LNCAP (cell line): ENCODE results near the gene DOCK1.

ENCODE experiments used
- TF ChIP-seq, protein P1 (sequence below): fragments of 450-650 bp; IDR thresholded peaks from 2 replicates; pipeline ENCODE4 v1.5.1; 2017; ENCODE audit warnings: mild to moderate bottlenecking

Gene DOCK1

DNA sequence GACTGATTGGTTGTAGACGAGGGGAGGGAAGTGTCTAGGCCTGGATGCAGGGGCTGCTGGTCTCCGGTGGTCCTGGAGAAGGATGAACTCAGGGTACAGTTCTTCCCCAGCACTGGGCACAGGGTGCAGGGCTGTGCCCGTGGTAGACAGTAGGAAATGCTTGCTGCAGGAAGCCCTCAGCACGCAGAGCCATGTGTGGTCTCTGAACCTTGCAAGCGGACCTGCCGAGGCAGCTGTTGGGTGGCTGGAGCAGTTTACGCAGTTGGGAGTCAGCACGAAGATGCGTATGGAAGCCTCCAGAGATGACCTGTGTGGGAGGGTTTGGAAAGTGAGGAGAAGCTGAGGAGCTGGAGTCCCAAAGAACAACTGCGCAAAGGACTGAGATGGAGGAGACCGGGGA is 39.0 kb downstream of the DOCK1 start:
- TF ChIP-seq, protein P1, sequence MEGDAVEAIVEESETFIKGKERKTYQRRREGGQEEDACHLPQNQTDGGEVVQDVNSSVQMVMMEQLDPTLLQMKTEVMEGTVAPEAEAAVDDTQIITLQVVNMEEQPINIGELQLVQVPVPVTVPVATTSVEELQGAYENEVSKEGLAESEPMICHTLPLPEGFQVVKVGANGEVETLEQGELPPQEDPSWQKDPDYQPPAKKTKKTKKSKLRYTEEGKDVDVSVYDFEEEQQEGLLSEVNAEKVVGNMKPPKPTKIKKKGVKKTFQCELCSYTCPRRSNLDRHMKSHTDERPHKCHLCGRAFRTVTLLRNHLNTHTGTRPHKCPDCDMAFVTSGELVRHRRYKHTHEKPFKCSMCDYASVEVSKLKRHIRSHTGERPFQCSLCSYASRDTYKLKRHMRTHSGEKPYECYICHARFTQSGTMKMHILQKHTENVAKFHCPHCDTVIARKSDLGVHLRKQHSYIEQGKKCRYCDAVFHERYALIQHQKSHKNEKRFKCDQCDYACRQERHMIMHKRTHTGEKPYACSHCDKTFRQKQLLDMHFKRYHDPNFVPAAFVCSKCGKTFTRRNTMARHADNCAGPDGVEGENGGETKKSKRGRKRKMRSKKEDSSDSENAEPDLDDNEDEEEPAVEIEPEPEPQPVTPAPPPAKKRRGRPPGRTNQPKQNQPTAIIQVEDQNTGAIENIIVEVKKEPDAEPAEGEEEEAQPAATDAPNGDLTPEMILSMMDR = no peak

DNA sequence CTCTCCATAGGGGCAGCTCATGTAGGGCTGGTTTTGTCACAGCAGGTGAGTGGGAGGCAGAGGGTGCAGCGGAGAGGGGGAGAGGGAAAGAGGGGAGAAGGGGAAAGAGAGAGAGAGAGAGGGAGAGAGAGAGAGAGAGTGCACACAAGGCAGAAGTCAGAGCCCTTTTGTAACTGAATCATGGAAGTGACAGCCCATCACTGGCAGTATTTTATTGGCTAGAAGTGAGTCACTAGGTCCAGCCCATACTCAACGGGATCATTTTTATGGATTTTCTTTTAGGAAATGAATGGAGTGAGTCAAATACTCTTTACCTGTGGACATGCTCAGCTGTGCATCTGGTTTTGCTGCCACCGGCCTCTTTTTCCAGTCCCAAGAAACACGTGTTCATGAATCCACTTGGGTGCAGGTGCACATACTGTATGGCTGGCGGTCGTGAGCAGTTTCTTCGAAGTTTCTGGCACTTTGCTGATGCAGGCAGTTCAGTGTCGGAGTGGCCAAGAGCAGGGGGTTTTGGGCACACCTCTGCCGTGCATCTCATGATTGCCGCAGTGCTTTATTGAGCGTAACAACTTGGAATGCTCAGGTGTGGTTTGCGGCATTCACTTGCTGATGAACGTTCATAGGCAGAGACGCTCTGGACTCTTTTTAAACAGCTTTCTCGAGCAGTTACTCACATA is 40.3 kb downstream of the DOCK1 start:
- TF ChIP-seq, protein P1 = no peak

DNA sequence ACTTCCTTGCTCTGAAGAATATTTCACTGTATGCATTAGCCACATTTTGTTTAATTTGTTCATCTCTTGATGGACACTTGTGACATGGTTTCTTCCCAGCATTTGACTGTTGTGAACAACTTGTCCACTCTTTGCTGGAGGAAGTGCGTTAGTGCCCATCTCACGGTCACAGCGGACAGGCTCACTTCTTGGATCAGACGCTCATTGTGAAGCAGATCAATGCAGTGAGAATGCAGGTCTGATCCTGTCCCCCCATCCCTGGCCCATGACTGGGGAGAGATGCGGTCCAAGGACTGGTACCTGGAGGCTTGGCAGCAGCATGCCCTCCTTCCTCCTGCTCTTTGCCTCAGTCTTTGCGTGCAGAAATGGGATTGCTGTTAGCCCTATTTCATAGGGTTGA is 41.5 kb downstream of the DOCK1 start:
- TF ChIP-seq, protein P1 = no peak

DNA sequence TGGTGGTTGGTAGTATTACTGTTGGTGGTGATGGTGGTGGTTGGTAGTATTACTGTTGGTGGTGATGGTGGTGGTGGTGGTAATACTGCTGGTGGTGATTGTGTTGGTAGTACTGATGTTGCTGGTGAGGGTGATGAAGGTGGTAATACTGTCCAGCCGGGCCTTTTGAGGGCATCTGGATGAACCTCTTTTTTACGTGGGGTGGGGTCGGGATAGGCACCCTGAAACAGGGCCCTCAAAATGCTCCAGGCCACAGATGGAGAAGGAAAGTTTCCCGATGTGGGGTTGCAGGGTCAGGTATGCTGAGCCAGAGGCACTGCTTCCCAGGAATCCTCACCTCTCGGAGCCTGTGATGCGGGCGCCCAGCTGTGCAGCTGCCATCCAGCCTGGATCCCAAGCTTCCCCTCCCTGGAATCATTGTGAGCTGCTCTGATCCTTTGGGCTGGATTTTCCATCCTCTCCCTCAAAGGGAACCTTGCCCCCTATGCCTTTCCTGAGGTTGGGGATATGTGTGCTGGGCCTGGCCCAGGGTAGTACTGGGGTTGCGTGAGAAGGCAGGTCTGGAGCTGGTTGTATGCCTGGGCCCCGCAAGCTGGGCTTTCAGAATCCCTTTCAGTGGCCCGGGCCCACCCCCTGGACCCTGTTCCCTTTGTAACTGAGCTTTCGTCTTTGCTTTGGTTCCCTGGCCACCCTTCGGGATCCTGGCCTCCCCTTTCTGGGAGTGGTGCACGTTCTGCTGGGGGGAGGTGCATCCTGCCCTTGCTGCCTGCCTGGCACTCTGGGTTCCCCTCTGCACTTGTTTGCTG is 43.3 kb downstream of the DOCK1 start:
- TF ChIP-seq, protein P1 = no peak

DNA sequence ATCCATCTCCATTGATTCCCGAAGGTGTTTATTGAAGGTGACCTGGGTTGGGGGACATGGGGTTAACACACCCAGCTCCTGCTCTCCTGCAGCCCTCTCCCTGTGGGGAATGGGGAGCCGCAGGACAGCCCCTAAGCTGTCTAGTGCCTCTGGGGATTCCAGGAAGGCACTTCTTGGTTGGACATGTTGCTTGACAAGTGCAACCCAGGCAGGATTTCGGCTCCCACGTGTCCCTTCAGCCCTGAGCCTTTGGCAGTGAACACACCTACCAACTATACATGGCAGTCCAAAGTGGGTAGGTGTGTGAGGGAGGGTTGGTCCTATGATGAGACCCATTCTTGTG is 43.9 kb downstream of the DOCK1 start:
- TF ChIP-seq, protein P1 = no peak

DNA sequence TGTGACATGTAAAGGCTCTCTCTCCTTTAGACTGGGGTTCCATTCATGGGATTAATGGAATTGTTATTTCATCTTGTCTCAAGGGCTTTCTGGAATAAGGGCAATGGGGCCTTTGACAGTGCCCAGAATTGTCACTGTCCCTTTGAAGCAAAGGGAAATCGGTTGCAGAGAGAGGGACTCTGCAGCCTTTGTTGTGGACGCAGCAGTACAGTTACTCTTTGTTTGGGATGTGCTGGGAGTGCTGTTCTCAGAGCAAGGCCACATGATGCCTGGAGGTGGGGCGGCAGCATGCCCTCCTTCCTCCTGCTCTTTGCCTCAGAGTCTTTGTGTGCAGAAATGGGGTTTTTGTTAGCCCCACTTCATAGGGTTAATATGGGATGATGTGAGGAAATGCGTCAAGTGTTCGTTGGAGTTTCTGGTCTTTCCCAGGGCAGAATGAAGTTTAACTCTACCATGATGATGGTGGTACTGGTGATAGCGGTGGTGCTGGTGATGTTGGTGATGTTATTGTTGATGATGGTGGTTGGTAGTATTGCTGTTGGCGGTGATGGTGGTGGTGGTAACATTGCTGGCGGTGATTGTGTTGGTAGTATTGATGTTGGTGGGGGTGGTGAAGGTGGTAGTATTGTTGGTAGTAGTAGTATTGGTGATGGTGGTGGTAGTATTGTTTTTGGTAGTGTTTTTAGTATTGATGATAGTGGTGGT is 45.3 kb downstream of the DOCK1 start:
- TF ChIP-seq, protein P1 = no peak

DNA sequence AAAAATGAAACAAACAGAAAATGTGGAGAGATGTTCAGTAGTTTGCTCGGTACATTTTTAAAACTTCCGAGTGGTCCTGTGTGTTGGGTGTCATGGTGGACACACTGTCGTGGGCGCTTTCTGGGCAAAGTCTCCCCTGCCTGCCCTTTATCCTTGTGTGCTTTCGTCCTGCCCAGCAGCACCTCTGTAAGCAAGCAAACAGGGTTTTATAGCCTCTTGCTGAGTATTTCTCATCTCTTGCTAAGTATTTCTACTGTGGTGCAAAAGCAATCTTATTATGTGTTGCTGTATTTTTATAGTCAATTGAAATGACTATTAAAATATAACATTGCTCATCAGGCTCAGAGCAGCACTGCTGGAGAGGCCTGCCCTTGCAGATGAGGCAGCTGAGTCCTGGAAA is 48.7 kb downstream of the DOCK1 start:
- TF ChIP-seq, protein P1 = no peak
